GM18951 (cell line): ENCODE data around the gene SLC9B1.

ENCODE experiments used
- POLR2A ChIP-seq: IDR thresholded peaks from 4 replicates; pipeline ENCODE4 v1.6.1; 2011; ENCODE audit warnings: mild to moderate bottlenecking; ENCODE audit not compliant: insufficient read length, insufficient read depth; ENCODE audit errors: extremely low read depth
- in situ Hi-C: fragments of 300-500 bp; cut with MboI; formaldehyde crosslinking; loops from one replicate; pipeline ENCODE4 v1.12.0; 2022; ENCODE audit warnings: low sequenced_read_pairs, mixed read lengths, inconsistent platforms; ENCODE audit not compliant: unreplicated experiment

The SLC9B1 gene, protein sequence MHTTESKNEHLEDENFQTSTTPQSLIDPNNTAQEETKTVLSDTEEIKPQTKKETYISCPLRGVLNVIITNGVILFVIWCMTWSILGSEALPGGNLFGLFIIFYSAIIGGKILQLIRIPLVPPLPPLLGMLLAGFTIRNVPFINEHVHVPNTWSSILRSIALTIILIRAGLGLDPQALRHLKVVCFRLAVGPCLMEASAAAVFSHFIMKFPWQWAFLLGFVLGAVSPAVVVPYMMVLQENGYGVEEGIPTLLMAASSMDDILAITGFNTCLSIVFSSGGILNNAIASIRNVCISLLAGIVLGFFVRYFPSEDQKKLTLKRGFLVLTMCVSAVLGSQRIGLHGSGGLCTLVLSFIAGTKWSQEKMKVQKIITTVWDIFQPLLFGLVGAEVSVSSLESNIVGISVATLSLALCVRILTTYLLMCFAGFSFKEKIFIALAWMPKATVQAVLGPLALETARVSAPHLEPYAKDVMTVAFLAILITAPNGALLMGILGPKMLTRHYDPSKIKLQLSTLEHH

DNA sequence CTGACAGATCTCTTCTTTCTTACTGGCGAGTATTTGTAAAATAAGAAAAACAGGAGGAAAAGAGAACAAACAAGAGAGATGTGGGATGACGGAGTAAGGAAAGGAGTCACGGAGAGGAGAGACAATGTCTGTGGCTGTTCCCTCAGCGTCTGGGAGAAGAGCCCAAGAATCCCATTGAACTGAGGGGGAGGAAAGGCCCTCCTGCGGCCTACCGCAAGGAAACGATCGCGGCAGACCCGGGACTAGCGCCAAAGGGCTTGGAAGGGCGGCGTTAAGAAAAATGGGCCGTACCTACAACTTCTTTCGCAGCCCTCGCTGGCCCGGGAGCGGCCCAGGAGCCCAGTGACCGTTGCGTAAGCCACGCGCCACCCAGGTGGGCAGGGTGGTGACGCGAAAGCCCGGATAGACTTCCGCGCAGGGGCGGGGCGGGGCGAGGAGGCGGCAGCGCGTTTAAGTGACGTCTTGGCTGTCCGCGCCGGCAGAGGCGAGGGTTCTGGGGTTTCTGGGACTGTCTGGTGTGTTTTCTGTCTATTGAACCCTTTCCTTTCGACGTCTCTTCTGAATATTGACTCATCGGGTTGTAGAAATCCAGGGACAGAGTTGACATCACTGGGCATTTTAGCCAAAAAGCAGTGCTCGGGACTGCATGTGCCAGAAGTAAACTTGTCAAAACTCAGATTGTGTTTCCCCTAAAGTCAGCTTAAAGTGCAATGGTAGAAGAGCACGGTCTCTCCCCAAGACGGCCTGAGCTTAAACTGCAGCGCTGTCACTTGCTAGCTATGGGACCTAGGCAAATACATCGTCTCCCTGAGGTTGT, at the start of gene SLC9B1:
SLC9B1 (minus strand) TSS at position 398 of the 817 bp plus-strand sequence. CDS start 27,994 bp downstream, outside the sequence.
- in situ Hi-C loops, result no loop called here
- TF ChIP-seq POLR2A, result peak; percentile 75

DNA sequence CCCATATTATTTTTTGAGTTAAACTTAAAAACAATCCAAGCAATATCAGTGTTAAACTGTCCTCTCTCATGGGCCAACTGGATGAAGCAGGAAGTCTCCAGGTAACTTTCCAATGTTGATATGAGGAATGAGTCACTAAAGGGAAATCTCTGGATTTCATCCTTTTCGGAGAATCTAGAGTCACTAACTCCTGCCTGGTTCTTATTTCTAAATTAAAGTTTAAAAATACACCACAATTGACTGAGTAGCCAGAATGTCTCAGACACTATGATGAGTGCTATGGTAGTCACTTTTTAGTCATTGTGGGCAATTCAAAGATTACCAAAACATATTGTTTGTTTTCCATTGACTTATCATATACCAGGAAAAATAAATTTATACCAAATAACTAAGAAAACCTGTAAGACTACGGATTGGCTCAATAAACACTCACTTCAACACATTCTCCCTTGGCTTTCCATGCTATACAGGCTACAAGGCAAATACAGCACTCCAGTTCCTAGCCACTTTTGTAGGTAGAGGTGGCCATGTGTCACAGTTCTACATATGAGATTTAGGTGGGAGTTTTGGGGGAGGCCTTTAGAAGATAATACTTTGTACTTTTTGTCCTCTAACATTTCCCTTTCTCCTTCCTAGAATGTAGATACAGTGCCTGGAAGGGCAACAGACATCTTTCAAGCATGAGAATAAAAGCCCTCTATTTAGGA, 48.5 kb upstream of the SLC9B1 start:
- no peak for TF ChIP-seq POLR2A
- in situ Hi-C loops, result no loop called here

DNA sequence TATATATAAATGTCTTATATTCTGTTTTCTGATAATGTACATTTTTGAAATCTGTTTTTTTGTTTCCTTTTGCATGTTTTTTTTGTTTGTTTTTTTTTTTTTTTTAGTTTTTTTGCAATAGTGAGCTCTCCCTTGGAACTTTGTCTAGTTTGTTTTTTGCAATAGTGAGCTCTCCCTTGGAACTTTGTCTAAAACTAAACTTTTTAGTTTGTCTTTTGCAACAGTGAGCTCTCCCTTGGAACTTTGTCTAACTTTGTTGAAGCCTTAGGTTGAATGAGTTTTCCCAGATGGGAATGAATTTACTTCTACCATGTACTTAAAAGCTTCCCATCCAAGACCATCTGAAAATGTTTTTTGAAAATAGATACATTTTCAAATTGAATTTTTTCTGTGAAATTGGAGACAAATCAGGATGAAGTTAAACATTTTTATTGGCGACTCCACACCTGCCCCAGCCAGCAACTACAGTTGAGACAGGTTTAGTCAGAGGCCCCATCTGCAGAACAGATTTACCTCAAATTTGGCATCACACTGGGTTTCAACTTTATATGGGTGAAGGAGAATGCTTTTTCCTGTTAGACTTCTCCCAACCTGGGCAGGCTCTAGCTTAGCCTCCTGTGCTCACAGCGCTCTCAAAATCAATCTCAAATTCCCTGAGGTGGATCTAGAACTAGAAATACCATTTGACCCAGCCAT, 41.1 kb upstream of the SLC9B1 start:
- in situ Hi-C loops, result no loop called here
- TF ChIP-seq POLR2A, result no peak

DNA sequence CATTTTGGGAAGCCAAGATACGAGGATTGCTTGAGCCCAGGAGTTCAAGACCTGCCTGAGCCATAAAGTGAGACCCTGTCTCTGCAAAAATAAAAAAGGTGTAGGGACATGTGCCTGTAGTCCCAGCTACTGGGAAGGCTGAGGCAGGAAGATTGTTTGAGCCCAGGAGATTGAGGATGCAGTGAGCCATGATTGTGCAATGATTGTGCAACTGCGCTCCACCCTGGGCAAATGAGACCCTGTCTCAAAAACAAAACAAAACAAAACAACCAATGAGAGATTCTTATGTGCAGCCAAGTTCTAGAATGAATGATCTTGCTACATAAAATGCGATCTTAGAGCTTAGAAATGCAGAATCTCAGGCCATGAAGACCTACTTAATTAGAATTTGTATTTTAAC, 34.5 kb upstream of the SLC9B1 start:
- no peak for TF ChIP-seq POLR2A
- in situ Hi-C loops, result no loop called here

DNA sequence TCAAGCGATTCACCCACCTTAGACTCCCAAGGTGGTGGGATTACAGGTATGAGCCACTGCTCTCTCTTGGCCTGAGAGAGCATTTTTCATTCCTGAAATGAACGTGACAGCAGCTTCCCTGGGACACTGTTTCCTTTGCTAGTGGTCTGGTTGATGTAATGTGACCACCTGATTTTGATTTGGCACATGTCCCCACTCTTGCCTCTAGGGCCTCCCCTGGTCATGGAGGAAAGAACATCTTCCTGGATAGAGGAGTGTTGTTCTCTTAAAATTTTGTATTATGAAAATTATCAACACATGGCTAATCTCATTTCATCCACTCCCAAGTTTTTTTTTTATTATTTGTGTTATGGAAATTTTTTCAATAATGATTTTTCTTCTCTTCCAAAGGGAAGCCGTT, 33.3 kb upstream of the SLC9B1 start:
- in situ Hi-C loops, result no loop called here
- no peak for TF ChIP-seq POLR2A

DNA sequence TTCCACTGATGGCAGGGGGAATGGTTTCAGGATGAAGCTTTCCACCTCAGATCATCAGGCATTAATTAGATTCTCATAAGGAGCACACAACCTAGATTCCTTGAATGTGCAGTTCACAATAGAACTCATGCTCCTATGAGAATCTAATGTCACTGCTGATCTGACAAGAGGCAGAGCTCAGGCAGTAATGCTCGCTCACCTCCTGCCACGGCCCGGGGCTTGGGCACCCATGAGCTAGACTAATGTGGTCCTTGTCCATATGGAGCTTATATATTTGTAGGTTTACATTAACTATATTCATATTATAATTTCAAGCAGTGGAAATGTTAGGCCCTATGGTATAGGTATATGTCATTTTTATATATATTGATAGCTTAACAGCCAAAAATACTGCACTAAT, 32.6 kb upstream of the SLC9B1 start:
- no peak for TF ChIP-seq POLR2A
- in situ Hi-C loops, result no loop called here

- in situ Hi-C loops, result no loop called here
Observed at GRCh38 chr4:103050736-103051436, 31.4 kb upstream of the SLC9B1 start.

GRCh38 chr4:103046416-103047290, 27.1 kb upstream of the SLC9B1 start:
- no peak for TF ChIP-seq POLR2A
- in situ Hi-C loops, result no loop called here

More at GRCh38 chr4:103050736-103051436, 31.4 kb upstream of the SLC9B1 start:
- TF ChIP-seq POLR2A, result no peak

GRCh38 chr4:103044183-103044582, 24.7 kb upstream of the SLC9B1 start:
- TF ChIP-seq POLR2A, result no peak
- in situ Hi-C loops, result no loop called here

DNA sequence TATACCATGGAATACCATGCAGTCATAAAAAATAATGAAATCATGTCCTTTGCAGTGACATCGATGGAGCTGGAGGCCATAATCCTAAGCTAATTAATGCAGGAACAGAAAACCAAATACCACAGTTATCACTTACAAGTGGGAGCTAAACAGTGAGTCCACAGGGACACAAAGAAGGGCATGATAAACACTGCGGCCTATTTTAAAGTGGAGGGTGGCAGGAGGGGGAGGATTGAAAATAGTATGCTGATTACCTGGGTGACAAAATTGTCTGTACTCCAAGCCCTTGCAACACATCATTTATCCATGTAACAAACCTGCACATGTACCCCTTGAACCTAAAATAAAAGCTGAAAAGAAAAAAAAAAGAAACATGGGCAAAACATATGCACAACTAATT, 16.7 kb upstream of the SLC9B1 start:
- in situ Hi-C loops, result no loop called here
- TF ChIP-seq POLR2A, result no peak

DNA sequence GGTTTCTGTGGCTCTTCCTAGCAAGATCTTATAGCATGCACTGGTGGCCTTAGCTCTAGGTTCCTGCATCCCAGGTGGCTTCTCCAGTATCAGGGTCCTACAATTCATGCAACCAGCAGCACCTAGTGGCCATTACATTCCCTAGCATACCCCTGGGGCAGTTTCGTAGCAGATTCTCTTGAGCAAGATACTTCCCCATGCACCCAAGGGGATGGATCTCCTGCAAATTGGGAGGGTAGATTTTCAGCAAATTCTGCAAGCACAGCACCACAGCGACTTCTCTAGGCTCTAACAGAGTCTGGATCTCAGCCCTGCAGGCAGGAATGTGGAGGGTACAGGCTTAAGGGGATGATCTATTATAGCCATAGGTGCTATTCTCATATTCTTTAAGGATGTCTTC, 13.1 kb upstream of the SLC9B1 start:
- in situ Hi-C loops, result no loop called here

GRCh38 chr4:103030791-103031190, 11.3 kb upstream of the SLC9B1 start:
- in situ Hi-C loops, result no loop called here
- TF ChIP-seq POLR2A, result no peak

More for the DNA sequence above, 13.1 kb upstream of the SLC9B1 start:
- no peak for TF ChIP-seq POLR2A
